GM12874 (cell line): Measurements from ENCODE around the gene CHD9.
A peak's percentile ranks its signal among the peaks of the same experiment; 100 is the strongest.

Experiments
- CTCF ChIP-seq: IDR thresholded peaks from 2 replicates; pipeline ENCODE4 v1.5.1; 2011; ENCODE audit warnings: low read depth, mild to moderate bottlenecking, control low read depth, low read length, moderate library complexity; ENCODE audit not compliant: insufficient read depth

The CHD9 gene

GRCh38 chr16:53159781-53160436 is 105.1 kb downstream of the CHD9 start:
- peak; percentile 60 for TF ChIP-seq CTCF

GRCh38 chr16:53166099-53166498 is 111.3 kb downstream of the CHD9 start:
- no peak for TF ChIP-seq CTCF

GRCh38 chr16:53168744-53169143 is 114.0 kb downstream of the CHD9 start:
- TF ChIP-seq CTCF: no peak

- TF ChIP-seq CTCF: no peak
These were observed 117.7 kb downstream of the CHD9 start for GRCh38 chr16:53172517-53172916.

GRCh38 chr16:53175118-53175517 is 120.3 kb downstream of the CHD9 start:
- no peak for TF ChIP-seq CTCF

- no peak for TF ChIP-seq CTCF
These were observed 121.6 kb downstream of the CHD9 start for GRCh38 chr16:53176434-53176833.

GRCh38 chr16:53183442-53183841 is 128.7 kb downstream of the CHD9 start:
- TF ChIP-seq CTCF: no peak
